Panc1 (cell line): ENCODE results near the gene ADGRV1. TPM values are rescaled to one million over a fixed set of nuclear protein-coding genes. Genes with fewer than 3 reads are reported as not detected.

Experiments
- ATAC-seq: fragments of 200-7000 bp; cut with Tn5 transposase; 2 replicates; pipeline ENCODE4 v1.9.1; 2020; ENCODE audit warnings: mild to moderate bottlenecking, moderate library complexity
- BruUV-seq: library from RNA; stranded (reverse); fragments of 400-500 nt; replicated peaks from 2 replicates; lab custom pipeline; 2021; lab: Mats Ljungman, UMichigan
- CTCF ChIA-PET: fragments of 300-600 bp; sonication (Branson Sonifier 250); formaldehyde crosslinking; loops from one replicate; lab custom pipeline; 2022; ENCODE audit warnings: antibody characterized with exemption; lab: Charles Lee
- POLR2A ChIA-PET: fragments of 300-600 bp; sonication (Branson Sonifier 250); formaldehyde crosslinking; loops from one replicate; lab custom pipeline; 2022; ENCODE audit warnings: antibody characterized with exemption; lab: Charles Lee
- DNase-seq: peaks from one replicate; pipeline ENCODE4 v3.0.0-alpha.2; 2010; ENCODE audit warnings: low read depth, low spot score
- H3K27ac ChIP-seq: 2 replicates; pipeline ENCODE4 v1.5.1; 2011; ENCODE audit warnings: mild to moderate bottlenecking, low read length, inconsistent platforms
- H3K27me3 ChIP-seq: fragments of 200-500 bp; sonication (Bioruptor generic); 2 replicates; pipeline ENCODE4 v1.6.0; 2014; ENCODE audit warnings: low read length, inconsistent platforms; ENCODE audit not compliant: control insufficient read depth, insufficient read depth
- H3K36me3 ChIP-seq: fragments of 200-500 bp; sonication (Bioruptor generic); 2 replicates; pipeline ENCODE4 v1.5.1; 2014; ENCODE audit warnings: inconsistent platforms, mild to moderate bottlenecking, low read length, moderate library complexity; ENCODE audit not compliant: control insufficient read depth, insufficient read depth
- H3K4me1 ChIP-seq: 2 replicates; pipeline ENCODE4 v1.5.1; 2011; ENCODE audit warnings: inconsistent platforms, mild to moderate bottlenecking, low read length, moderate library complexity; ENCODE audit not compliant: control insufficient read depth, insufficient read depth
- H3K4me3 ChIP-seq, 2 experiments: 2 replicates each; pipeline ENCODE4 v1.5.1; 2011 to 2012; ENCODE audit warnings: low read depth in 2 of 2, low read length in 2 of 2, mild to moderate bottlenecking in 2 of 2, inconsistent platforms in 1 of 2, moderate library complexity in 1 of 2
- H3K9me3 ChIP-seq: fragments of 200-500 bp; sonication (Bioruptor generic); 2 replicates; pipeline ENCODE4 v1.5.1; 2014; ENCODE audit warnings: low read depth, mild to moderate bottlenecking, inconsistent platforms, low read length, moderate library complexity; ENCODE audit not compliant: control insufficient read depth, insufficient read depth
- POLR2AphosphoS5 ChIP-seq: IDR thresholded peaks from 2 replicates; pipeline ENCODE4 v1.6.1; 2012; ENCODE audit warnings: mild to moderate bottlenecking, low read depth, low read length, moderate library complexity
- SIN3A ChIP-seq: IDR thresholded peaks from 2 replicates; pipeline ENCODE4 v1.6.1; 2012; ENCODE audit warnings: low read depth, mild to moderate bottlenecking, low read length, moderate library complexity, borderline replicate concordance; ENCODE audit not compliant: insufficient read depth
- TCF7L2 ChIP-seq: IDR thresholded peaks from 2 replicates; pipeline ENCODE4 v1.6.1; 2011; ENCODE audit warnings: mild to moderate bottlenecking, low read depth, low read length, inconsistent platforms
- in situ Hi-C: cut with HindIII; loops from 2 replicates; pipeline ENCODE4 v1.10.0; 2016; ENCODE audit warnings: low sequenced_read_pairs, low pct_unique_long_range_greater_than_20kb
- intact Hi-C: fragments of 100-400 bp; cut with micrococcal nuclease; formaldehyde crosslinking; loops from one replicate; pipeline ENCODE4 v1.10.0; 2022; ENCODE audit not compliant: unreplicated experiment
- total RNA-seq: library from RNA; stranded (reverse); gene quantifications from one replicate; pipeline ENCODE4 v1.2.1, GENCODE V29; 2021; ENCODE audit not compliant: unreplicated experiment
- TF ChIP-seq, protein P1 (sequence below), 2 experiments: IDR thresholded peaks; 2 replicates each; pipeline ENCODE4 v1.6.1; 2011 to 2012; ENCODE audit warnings: low read depth in 2 of 2, control low read depth in 1 of 2, low read length in 1 of 2, mild to moderate bottlenecking in 1 of 2, moderate library complexity in 1 of 2; ENCODE audit not compliant: insufficient read depth in 1 of 2
- TF ChIP-seq, protein P2 (sequence below): fragments of 450-650 bp; IDR thresholded peaks from 2 replicates; pipeline ENCODE4 v1.5.1; 2017; ENCODE audit warnings: mild to moderate bottlenecking

Gene ADGRV1
- total RNA-seq, 1 experiment from 2014 or later = 0.49 TPM

DNA sequence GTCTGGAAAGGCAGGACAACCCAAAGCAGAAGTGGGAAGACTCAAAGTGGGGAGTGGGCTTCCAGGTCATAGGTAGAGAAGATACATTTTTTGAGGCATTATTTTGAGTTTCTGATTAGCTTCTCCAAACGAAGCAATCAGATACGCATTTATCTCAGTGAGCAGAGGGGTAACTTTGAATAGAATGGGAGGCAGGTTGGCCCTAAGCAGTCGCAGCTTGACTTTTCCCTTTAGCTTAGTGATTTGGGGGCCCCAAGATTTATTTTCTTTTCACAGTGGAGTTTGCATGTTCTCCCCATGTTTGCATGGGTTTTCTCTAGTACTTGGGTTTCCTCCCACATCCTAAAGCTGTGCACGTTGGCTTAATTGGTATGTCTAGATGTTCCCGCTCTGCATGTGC is 422.6 kb downstream of the ADGRV1 start:
- ChIA-PET POLR2A (no interaction called here), CTCF (no interaction called here)
- no peak for DNase-seq
- in situ Hi-C loops (no loop called here), intact Hi-C loops (no loop called here)
- TF ChIP-seq TCF7L2 = no peak
- no peak overlapping the region for H3K27ac ChIP-seq
- no peak overlapping the region for H3K4me3 ChIP-seq
- ATAC-seq = no peak
- no TSS peak for BruUV-seq
- H3K27me3 ChIP-seq = no peaks in the 10 kb centered on the region
- H3K9me3 ChIP-seq = no peaks in the 10 kb centered on the region
- H3K4me1 ChIP-seq = no peaks in the 10 kb centered on the region
- no peaks in the 10 kb centered on the region for H3K36me3 ChIP-seq

DNA sequence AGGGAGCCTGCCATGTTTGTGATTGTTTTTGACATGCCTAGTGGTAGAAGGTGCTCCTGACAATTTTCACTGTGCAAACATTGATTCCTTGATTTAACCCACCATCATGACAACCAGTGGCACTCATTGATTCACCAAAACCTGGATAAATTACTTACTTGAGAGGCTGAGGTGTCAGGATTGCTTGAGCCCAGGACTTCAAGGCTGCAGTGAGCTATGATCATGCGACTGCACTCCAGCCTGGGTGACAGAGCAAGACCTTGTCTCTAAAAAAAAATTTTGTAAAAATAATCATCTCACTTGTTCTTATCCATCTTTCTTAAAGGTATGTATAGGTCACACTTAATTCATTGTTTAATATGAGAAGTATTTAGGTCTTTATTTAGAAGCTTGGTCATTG is 423.2 kb downstream of the ADGRV1 start:
- Histone ChIP-seq H3K27ac (no peak overlapping the region), H3K4me3 (no peak overlapping the region), H3K4me1 (no peaks in the 10 kb centered on the region), H3K27me3 (no peaks in the 10 kb centered on the region), H3K9me3 (no peaks in the 10 kb centered on the region), H3K36me3 (no peaks in the 10 kb centered on the region)
- no TSS peak for BruUV-seq
- POLR2A ChIA-PET = no interaction called here
- ATAC-seq (no peak), DNase-seq (no peak)
- TF ChIP-seq, protein P1, sequence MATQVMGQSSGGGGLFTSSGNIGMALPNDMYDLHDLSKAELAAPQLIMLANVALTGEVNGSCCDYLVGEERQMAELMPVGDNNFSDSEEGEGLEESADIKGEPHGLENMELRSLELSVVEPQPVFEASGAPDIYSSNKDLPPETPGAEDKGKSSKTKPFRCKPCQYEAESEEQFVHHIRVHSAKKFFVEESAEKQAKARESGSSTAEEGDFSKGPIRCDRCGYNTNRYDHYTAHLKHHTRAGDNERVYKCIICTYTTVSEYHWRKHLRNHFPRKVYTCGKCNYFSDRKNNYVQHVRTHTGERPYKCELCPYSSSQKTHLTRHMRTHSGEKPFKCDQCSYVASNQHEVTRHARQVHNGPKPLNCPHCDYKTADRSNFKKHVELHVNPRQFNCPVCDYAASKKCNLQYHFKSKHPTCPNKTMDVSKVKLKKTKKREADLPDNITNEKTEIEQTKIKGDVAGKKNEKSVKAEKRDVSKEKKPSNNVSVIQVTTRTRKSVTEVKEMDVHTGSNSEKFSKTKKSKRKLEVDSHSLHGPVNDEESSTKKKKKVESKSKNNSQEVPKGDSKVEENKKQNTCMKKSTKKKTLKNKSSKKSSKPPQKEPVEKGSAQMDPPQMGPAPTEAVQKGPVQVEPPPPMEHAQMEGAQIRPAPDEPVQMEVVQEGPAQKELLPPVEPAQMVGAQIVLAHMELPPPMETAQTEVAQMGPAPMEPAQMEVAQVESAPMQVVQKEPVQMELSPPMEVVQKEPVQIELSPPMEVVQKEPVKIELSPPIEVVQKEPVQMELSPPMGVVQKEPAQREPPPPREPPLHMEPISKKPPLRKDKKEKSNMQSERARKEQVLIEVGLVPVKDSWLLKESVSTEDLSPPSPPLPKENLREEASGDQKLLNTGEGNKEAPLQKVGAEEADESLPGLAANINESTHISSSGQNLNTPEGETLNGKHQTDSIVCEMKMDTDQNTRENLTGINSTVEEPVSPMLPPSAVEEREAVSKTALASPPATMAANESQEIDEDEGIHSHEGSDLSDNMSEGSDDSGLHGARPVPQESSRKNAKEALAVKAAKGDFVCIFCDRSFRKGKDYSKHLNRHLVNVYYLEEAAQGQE (IDR thresholded peaks at IDR 0.05; ENCODE audit: insufficient read depth in 1 of 2, low read depth in 2 of 2, low read length in 1 of 2) = no peak
- TF ChIP-seq SIN3A (no peak), TCF7L2 (no peak), POLR2AphosphoS5 (no peak)
- TF ChIP-seq, protein P2, sequence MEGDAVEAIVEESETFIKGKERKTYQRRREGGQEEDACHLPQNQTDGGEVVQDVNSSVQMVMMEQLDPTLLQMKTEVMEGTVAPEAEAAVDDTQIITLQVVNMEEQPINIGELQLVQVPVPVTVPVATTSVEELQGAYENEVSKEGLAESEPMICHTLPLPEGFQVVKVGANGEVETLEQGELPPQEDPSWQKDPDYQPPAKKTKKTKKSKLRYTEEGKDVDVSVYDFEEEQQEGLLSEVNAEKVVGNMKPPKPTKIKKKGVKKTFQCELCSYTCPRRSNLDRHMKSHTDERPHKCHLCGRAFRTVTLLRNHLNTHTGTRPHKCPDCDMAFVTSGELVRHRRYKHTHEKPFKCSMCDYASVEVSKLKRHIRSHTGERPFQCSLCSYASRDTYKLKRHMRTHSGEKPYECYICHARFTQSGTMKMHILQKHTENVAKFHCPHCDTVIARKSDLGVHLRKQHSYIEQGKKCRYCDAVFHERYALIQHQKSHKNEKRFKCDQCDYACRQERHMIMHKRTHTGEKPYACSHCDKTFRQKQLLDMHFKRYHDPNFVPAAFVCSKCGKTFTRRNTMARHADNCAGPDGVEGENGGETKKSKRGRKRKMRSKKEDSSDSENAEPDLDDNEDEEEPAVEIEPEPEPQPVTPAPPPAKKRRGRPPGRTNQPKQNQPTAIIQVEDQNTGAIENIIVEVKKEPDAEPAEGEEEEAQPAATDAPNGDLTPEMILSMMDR = no peak
- in situ Hi-C loops = no loop called here
- CTCF ChIA-PET = no interaction called here
- intact Hi-C loops = no loop called here

DNA sequence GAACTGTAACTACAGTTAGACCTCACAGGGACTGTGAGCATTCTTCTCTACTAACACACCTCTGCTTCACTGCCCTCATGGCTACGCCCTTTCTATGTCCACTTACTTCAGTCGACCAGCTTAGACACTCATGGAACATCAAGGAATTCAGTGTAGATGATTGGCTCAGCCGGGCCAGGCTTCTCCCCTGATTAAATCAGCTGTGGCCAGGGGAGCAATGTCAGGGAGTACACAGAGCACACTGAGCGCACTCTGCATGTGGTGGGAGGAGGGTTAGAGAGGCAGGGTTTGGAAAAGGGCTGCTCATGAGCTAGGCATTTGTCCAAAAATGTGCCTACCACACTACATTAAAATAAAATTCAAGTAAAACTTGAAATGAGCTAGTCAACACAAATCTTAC is 424.0 kb downstream of the ADGRV1 start:
- no TSS peak for BruUV-seq
- POLR2A ChIA-PET = no interaction called here
- in situ Hi-C loops (no loop called here), intact Hi-C loops (no loop called here)
- DNase-seq (no peak), ATAC-seq (no peak)
- no peaks in the 10 kb centered on the region for H3K27me3 ChIP-seq
- no peaks in the 10 kb centered on the region for H3K36me3 ChIP-seq
- CTCF ChIA-PET = no interaction called here
- H3K27ac ChIP-seq = no peak overlapping the region
- H3K9me3 ChIP-seq = no peaks in the 10 kb centered on the region
- TF ChIP-seq, protein P1 (IDR thresholded peaks at IDR 0.05; ENCODE audit: insufficient read depth in 1 of 2, low read depth in 2 of 2, low read length in 1 of 2) = no peak
- TF ChIP-seq SIN3A = no peak
- TF ChIP-seq, protein P2 = no peak
- TF ChIP-seq TCF7L2 = no peak
- TF ChIP-seq POLR2AphosphoS5 = no peak
- H3K4me3 ChIP-seq = no peak overlapping the region
- H3K4me1 ChIP-seq = no peaks in the 10 kb centered on the region
